ENCODE results near the gene CCDC110. TPM values are rescaled to one million over a fixed set of nuclear protein-coding genes. Genes with fewer than 3 reads are reported as not detected.

Gene CCDC110
- total and polyA plus RNA-seq, 2 of the 13 experiments (the other 11 are each of a cell fraction or from before 2014, with no cell fraction given): not detected

GRCh38 chr4:185469580-185470154 lies 1.9 kb downstream of the CCDC110 start:
- H3K27me3 ChIP-seq (ENCODE audit: control insufficient read depth in 1 of 2, insufficient read depth in 2 of 2, low read length in 2 of 2): peaks cover 0 to 62% of the 10 kb centered on the region in 2 experiments; a peak in 3 of 5 replicates
- ATAC-seq (peak; percentile 12; the same call in 2 of the 3 replicates), DNase-seq (ENCODE audit: low spot score) (no peak), FAIRE-seq (no peak)
- H3K9me3 ChIP-seq (ENCODE audit: low read length): no peaks in the 10 kb centered on the region
- BruUV-seq (replicated peaks): no TSS peak
- POLR2A ChIA-PET: no interaction called here
- peaks cover 12% of the 10 kb centered on the region for H3K4me1 ChIP-seq (ENCODE audit: insufficient read depth, low read length)
- 10% methylated on average over 6 of the region's 9 CpGs for WGBS (ENCODE audit: low lambda C conversion rate)
- no peak overlapping the region for H3K4me3 ChIP-seq (replicated peaks in 1 of 3; ENCODE audit: insufficient read depth in 1 of 3, low read depth in 2 of 3, low read length in 3 of 3)
- CTCF ChIA-PET (ENCODE audit: low intra/inter-chr PET ratio, low total read pairs): interaction anchor here (3.2 kb wide), 1 partner anchor 128 kb away, joined by 31 read pairs; no protein-coding TSS in a partner anchor
- no peak overlapping the region for H3K4me2 ChIP-seq (ENCODE audit: low read depth, low read length)
- H3K36me3 ChIP-seq (replicated peaks in 1 of 2; ENCODE audit: control insufficient read depth in 1 of 2, insufficient read depth in 2 of 2, low read length in 2 of 2): no peaks in the 10 kb centered on the region
- no peak overlapping the region for H2AFZ ChIP-seq (ENCODE audit: low read length)
- no peak overlapping the region for H3K9ac ChIP-seq (ENCODE audit: insufficient read depth, low read depth, low read length)
- intact Hi-C loops (cut with micrococcal nuclease; ENCODE audit: unreplicated experiment) (loop anchor here (5.0 kb wide), 1 partner anchor 43 kb away; no protein-coding TSS in a partner anchor), in situ Hi-C loops (cut with HindIII; ENCODE audit: extremely low pct_ligation_motif_present, low pct_unique_long_range_greater_than_20kb) (loop anchor here (25.0 kb wide), 1 partner anchor 568 kb away; no protein-coding TSS in a partner anchor)
- H4K20me1 ChIP-seq (ENCODE audit: insufficient read depth, low read length): no peaks in the 10 kb centered on the region
- TF ChIP-seq GLMP (CRISPR knock-in tag; IDR thresholded peaks at IDR 0.05; ENCODE audit: borderline replicate concordance) (no peak), ZNF713 (CRISPR knock-in tag; IDR thresholded peaks at IDR 0.05) (no peak), ZBTB21 (CRISPR knock-in tag; IDR thresholded peaks at IDR 0.05) (no peak), GLI4 (CRISPR knock-in tag; IDR thresholded peaks at IDR 0.05; ENCODE audit: borderline replicate concordance) (no peak), ZFY (CRISPR knock-in tag; IDR thresholded peaks at IDR 0.05) (no peak), POLR2A (IDR thresholded peaks at IDR 0.05; ENCODE audit: insufficient read depth in 1 of 2, low read depth in 2 of 2, low read length in 2 of 2) (no peak), ZSCAN29 (CRISPR knock-in tag; conservative IDR thresholded peaks at IDR 0.05) (no peak), ZKSCAN5 (CRISPR knock-in tag; IDR thresholded peaks at IDR 0.05) (no peak), SNAI1 (CRISPR knock-in tag; IDR thresholded peaks at IDR 0.05; ENCODE audit: borderline replicate concordance) (no peak), FOXK2 (IDR thresholded peaks at IDR 0.05) (no peak), ZBTB38 (CRISPR knock-in tag; IDR thresholded peaks at IDR 0.05) (no peak), SIN3A (IDR thresholded peaks at IDR 0.05; ENCODE audit: borderline replicate concordance, low read depth, low read length) (no peak), HNF1A (IDR thresholded peaks at IDR 0.05; ENCODE audit: low read depth) (no peak), HNF1A (CRISPR knock-in tag; IDR thresholded peaks at IDR 0.05; ENCODE audit: borderline replicate concordance) (no peak)
- no peak overlapping the region for H3K27ac ChIP-seq (ENCODE audit: extremely low read length, insufficient read depth, low read length)
- H3K79me2 ChIP-seq (ENCODE audit: insufficient read depth, low read length): no peaks in the 10 kb centered on the region
